Memory B cell (primary cell): ENCODE data around the gene ITPR3.
A peak's percentile ranks its signal among the peaks of the same experiment; 100 is the strongest.

Experiments
- ATAC-seq: fragments of 150-1000 bp; cut with Tn5 transposase; 2 replicates; pipeline ENCODE4 v1.10.0; 2021; ENCODE audit warnings: low read depth, mild to moderate bottlenecking, moderate library complexity
- DNase-seq, 2 donors: peaks; one replicate each; pipeline ENCODE4 v3.0.0; 2022; ENCODE audit warnings: low spot score in 2 of 2
- H3K27ac Mint-ChIP-seq: one replicate; pipeline ENCODE4 v1.8.0; 2022; ENCODE audit warnings: mild to moderate bottlenecking, moderate library complexity, mixed read lengths
- H3K27me3 Mint-ChIP-seq: one replicate; pipeline ENCODE4 v1.8.0; 2022; ENCODE audit warnings: mixed read lengths
- H3K36me3 Mint-ChIP-seq: one replicate; pipeline ENCODE4 v1.8.0; 2022; ENCODE audit warnings: mild to moderate bottlenecking, mixed read lengths
- H3K4me1 Mint-ChIP-seq: one replicate; pipeline ENCODE4 v1.8.0; 2022; ENCODE audit warnings: mixed read lengths
- H3K4me3 Mint-ChIP-seq: one replicate; pipeline ENCODE4 v1.8.0; 2022; ENCODE audit warnings: mild to moderate bottlenecking, moderate library complexity, mixed read lengths
- H3K9me3 Mint-ChIP-seq: one replicate; pipeline ENCODE4 v1.8.0; 2022; ENCODE audit warnings: mixed read lengths

ITPR3 gene

GRCh38 chr6:33620856-33621710, at the start of gene ITPR3:
Gene ITPR3, plus strand, starts transcription at chr6:33621322. Its CDS starts 281 bp downstream, at chr6:33621603.
- Mint-ChIP-seq H3K4me1 (peaks cover 36% of the 10 kb centered on the region), H3K9me3 (no peaks in the 10 kb centered on the region), H3K27me3 (no peaks in the 10 kb centered on the region), H3K4me3 (peak within 1 kb of the TSS; percentile 93), H3K36me3 (peaks cover 13% of the 10 kb centered on the region), H3K27ac (peak within 1 kb of the TSS; percentile 93)
- ATAC-seq (peak; percentile 84), DNase-seq (peak; percentile 68 to 79)

GRCh38 chr6:33571637-33572316, 49.3 kb upstream of the ITPR3 start:
- peaks cover 14% of the 10 kb centered on the region for H3K4me1 Mint-ChIP-seq
- H3K27ac Mint-ChIP-seq, result peak overlapping the region; percentile 100

DNA sequence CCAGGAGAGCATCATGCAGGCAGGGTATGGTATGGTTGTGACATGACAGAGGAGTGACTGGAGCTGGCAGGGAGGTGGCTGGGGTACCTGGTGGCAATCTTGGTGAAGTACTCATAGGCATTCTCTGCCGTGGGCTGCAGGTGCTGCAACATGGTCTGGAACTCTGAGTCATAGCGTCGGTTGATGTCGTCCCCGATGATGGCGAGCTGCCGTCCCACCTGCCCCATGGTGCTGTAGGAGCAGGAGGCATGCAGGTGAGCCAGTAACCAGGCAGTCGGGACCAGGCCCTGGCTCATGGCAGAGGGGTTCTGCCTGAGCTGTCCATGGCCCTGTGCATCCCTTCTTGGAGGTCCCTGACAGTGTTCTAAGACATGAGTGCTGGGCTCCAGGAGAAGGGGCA, 45.9 kb upstream of the ITPR3 start:
- no peak for DNase-seq
- H3K4me3 Mint-ChIP-seq, result no peak overlapping the region
- no peaks in the 10 kb centered on the region for H3K9me3 Mint-ChIP-seq
- no peak for ATAC-seq
- H3K36me3 Mint-ChIP-seq, result peaks cover 17% of the 10 kb centered on the region
- H3K4me1 Mint-ChIP-seq, result peaks cover 34% of the 10 kb centered on the region
- H3K27ac Mint-ChIP-seq, result peak overlapping the region; percentile 38
- H3K27me3 Mint-ChIP-seq, result no peaks in the 10 kb centered on the region

More at GRCh38 chr6:33571637-33572316, 49.3 kb upstream of the ITPR3 start:
- Mint-ChIP-seq H3K27me3 (no peaks in the 10 kb centered on the region), H3K4me3 (peak overlapping the region; percentile 93), H3K36me3 (peaks cover 11% of the 10 kb centered on the region), H3K9me3 (no peaks in the 10 kb centered on the region)
- no peak for ATAC-seq
- no peak for DNase-seq

DNA sequence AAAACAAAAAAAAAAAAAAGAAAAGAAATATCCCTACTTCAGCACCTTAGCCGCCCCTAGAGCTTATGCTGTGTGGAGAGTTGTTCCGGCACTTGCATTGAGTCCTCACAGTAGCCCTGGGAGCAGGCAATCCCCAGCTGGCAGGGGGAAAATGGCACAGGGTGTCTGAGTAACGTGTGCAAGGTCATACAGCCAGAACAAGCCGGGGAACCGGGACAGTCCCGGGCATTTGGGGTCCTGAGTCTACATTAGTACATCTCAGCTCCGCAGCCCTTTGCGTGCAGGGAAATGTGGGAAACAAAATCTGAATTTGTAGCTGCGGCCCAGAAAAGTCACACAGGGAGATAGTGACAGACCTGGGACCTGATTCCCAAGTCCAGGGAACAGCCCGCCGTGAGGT, 44.5 kb upstream of the ITPR3 start:
- peak overlapping the region; percentile 98 for H3K27ac Mint-ChIP-seq
- no peaks in the 10 kb centered on the region for H3K27me3 Mint-ChIP-seq
- H3K4me1 Mint-ChIP-seq, result peaks cover 33% of the 10 kb centered on the region
- no peak overlapping the region for H3K4me3 Mint-ChIP-seq
- H3K9me3 Mint-ChIP-seq, result no peaks in the 10 kb centered on the region
- DNase-seq (no peak), ATAC-seq (no peak)
- H3K36me3 Mint-ChIP-seq, result peaks cover 17% of the 10 kb centered on the region

DNA sequence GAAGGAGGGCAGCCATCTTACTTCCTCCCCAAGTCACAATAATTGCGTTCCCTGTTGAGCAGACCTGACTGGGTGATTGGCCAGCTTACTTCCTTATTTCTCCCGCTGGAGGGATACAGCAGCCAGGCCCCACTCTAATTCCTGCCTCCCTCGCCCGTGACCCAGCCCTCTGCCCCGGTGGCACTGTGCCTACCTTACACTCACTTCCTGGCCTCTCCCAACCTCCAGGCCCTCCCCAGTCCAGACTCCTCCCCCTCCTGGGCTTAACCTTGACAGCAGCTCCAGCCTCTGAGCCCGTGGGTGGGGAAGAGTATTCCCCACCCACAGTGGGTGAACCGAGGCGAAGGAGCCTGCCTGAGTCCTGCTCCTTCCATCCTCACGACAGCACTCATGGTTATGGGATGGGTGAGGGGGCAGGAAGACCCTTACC, 44.0 kb upstream of the ITPR3 start:
- peak overlapping the region; percentile 29 for H3K4me3 Mint-ChIP-seq

GRCh38 chr6:33577718-33578117, 43.4 kb upstream of the ITPR3 start:
- H3K36me3 Mint-ChIP-seq, result peaks cover 17% of the 10 kb centered on the region
- peaks cover 26% of the 10 kb centered on the region for H3K4me1 Mint-ChIP-seq
- H3K9me3 Mint-ChIP-seq, result no peaks in the 10 kb centered on the region
- ATAC-seq, result no peak
- no peaks in the 10 kb centered on the region for H3K27me3 Mint-ChIP-seq
- H3K27ac Mint-ChIP-seq, result peak overlapping the region; percentile 98
- no peak for DNase-seq
- H3K4me3 Mint-ChIP-seq, result peak overlapping the region; percentile 87

More for the DNA sequence above, 44.0 kb upstream of the ITPR3 start:
- Mint-ChIP-seq H3K4me1 (peaks cover 28% of the 10 kb centered on the region), H3K9me3 (no peaks in the 10 kb centered on the region), H3K27ac (peak overlapping the region; percentile 98), H3K27me3 (no peaks in the 10 kb centered on the region), H3K36me3 (peaks cover 17% of the 10 kb centered on the region)
- DNase-seq (no peak), ATAC-seq (no peak)

DNA sequence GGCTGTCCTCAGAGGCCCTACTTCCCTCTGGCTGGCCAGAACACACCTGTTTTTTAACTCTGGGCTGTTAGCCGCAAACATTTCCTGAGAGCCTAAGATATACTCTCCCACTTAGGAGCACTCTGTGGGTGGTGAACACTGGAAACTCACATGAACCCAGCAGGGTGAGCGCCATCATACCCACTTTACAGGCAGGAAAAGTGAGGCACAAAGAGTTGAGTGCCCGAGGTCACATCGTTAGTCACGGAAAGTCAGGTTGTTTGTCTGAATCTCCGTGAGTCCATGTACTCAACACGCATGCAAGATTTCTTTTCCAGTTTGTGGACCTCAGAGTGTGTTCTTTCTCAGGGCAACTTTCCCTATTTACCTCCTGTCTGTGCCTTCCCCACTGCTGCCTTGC, 43.0 kb upstream of the ITPR3 start:
- DNase-seq, result no peak
- no peaks in the 10 kb centered on the region for H3K9me3 Mint-ChIP-seq
- no peaks in the 10 kb centered on the region for H3K27me3 Mint-ChIP-seq
- peak overlapping the region; percentile 87 for H3K4me3 Mint-ChIP-seq
- H3K36me3 Mint-ChIP-seq, result peaks cover 17% of the 10 kb centered on the region
- H3K4me1 Mint-ChIP-seq, result peaks cover 26% of the 10 kb centered on the region
- ATAC-seq, result no peak
- peak overlapping the region; percentile 98 for H3K27ac Mint-ChIP-seq

DNA sequence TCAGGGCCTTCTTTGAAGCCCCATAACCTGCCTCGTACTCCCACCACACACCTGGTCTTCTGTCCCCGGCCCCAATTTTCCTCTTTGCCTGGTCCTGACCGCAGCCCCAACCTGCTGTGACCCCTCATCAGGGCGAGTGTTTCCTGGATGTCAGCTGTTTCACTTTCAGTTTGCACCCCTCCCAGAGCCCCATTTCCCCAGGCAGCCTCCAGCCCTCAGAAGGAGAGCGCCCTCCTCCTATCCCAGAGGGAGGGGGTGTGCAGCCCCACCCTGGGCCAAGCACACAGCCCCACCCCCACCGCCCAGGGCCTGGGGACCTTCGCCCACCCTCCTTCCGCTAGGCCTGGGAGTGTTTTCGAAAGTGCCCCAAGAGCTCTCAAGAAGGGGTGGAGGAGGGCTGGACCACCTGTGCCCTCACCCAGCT, 42.5 kb upstream of the ITPR3 start:
- peak overlapping the region; percentile 87 for H3K4me3 Mint-ChIP-seq
- peak; percentile 34 for ATAC-seq
- H3K4me1 Mint-ChIP-seq, result peaks cover 28% of the 10 kb centered on the region
- H3K36me3 Mint-ChIP-seq, result peaks cover 17% of the 10 kb centered on the region
- H3K27ac Mint-ChIP-seq, result peak overlapping the region; percentile 98
- DNase-seq, result no peak
- H3K9me3 Mint-ChIP-seq, result no peaks in the 10 kb centered on the region
- H3K27me3 Mint-ChIP-seq, result no peaks in the 10 kb centered on the region

DNA sequence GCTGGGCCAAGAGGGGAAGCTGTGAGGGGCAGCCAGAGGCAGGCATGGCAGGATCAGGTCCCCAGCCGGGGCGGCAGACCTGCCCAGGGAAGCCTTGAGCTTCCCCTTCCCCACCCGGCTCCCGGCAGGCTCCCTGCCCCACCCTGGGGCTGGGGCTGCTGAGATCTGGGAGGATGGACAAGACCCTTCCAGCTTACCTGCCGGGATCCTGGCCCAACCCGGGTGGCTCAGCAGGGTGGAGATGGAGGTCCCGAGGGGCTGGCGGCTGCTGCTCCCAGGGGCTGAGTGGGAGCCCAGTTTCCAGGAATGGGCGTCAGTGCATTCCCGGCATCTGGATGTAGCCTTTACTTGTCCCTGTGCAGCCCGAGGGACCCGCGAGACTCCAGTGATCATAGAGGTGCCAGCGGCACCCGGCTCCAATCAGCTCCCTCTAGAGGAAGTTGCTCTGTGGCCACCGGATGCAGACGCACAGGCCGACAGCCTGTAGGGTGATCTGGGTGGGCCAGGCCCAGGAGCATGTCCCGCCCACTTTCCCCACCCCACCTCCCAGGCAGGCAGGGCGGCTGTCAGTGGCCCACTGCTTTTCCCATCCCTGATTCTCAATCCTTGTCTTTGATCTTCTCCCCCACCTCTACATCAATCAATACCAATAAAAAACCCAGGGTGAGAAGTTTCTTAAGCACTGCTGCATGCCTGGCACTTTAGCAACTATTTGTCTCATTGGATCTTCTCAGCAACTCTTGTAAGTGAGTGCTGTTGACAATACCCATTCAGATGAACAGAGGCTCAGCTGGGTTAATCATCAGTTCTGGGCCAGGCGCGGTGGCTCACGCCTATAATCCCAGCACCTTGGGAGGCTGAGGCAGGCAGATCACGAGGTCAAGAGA, 41.1 kb upstream of the ITPR3 start, which contains the start of gene BAK1:
Gene BAK1 (minus strand): TSS at position 449 of the 887 bp plus-strand sequence. CDS start 2,672 bp downstream, outside the sequence.
- H3K27ac Mint-ChIP-seq, result peak within 1 kb of the TSS; percentile 98
- DNase-seq (peak; percentile 63 to 71), ATAC-seq (peak; percentile 95)
- H3K9me3 Mint-ChIP-seq, result no peaks in the 10 kb centered on the region
- no peaks in the 10 kb centered on the region for H3K27me3 Mint-ChIP-seq
- peaks cover 31% of the 10 kb centered on the region for H3K4me1 Mint-ChIP-seq
- peak within 1 kb of the TSS; percentile 87 for H3K4me3 Mint-ChIP-seq
- peaks cover 12% of the 10 kb centered on the region for H3K36me3 Mint-ChIP-seq

- no peaks in the 10 kb centered on the region for H3K27me3 Mint-ChIP-seq
- H3K36me3 Mint-ChIP-seq, result peaks cover 8% of the 10 kb centered on the region
- no peak overlapping the region for H3K27ac Mint-ChIP-seq
- H3K4me1 Mint-ChIP-seq, result peaks cover 40% of the 10 kb centered on the region
- ATAC-seq, result no peak
- no peak overlapping the region for H3K4me3 Mint-ChIP-seq
- no peaks in the 10 kb centered on the region for H3K9me3 Mint-ChIP-seq
- no peak for DNase-seq
Observed at GRCh38 chr6:33581186-33581585, 39.9 kb upstream of the ITPR3 start.

- DNase-seq, result no peak
- H3K27ac Mint-ChIP-seq, result no peak overlapping the region
- peaks cover 27% of the 10 kb centered on the region for H3K4me1 Mint-ChIP-seq
Observed at GRCh38 chr6:33583591-33584155, 37.4 kb upstream of the ITPR3 start.

GRCh38 chr6:33584700-33585402, 36.3 kb upstream of the ITPR3 start:
- no peak for ATAC-seq
- H3K27ac Mint-ChIP-seq, result peak overlapping the region; percentile 80

More at GRCh38 chr6:33583591-33584155, 37.4 kb upstream of the ITPR3 start:
- no peak for ATAC-seq
- Mint-ChIP-seq H3K9me3 (no peaks in the 10 kb centered on the region), H3K27me3 (no peaks in the 10 kb centered on the region), H3K36me3 (no peaks in the 10 kb centered on the region), H3K4me3 (no peak overlapping the region)

More at GRCh38 chr6:33584700-33585402, 36.3 kb upstream of the ITPR3 start:
- DNase-seq, result no peak
- Mint-ChIP-seq H3K36me3 (no peaks in the 10 kb centered on the region), H3K4me3 (no peak overlapping the region), H3K27me3 (no peaks in the 10 kb centered on the region), H3K4me1 (peaks cover 24% of the 10 kb centered on the region), H3K9me3 (no peaks in the 10 kb centered on the region)
